Measurements from ENCODE around the gene PTCHD4. TPM values are rescaled to one million over a fixed set of nuclear protein-coding genes. Genes with fewer than 3 reads are reported as not detected.

The PTCHD4 gene
- total RNA-seq, 1 donor from 2014 or later = 11.4 TPM

- H3K27ac ChIP-seq (ENCODE audit: low read depth, low read length) = no peak overlapping the region
- no peaks in the 10 kb centered on the region for H3K4me1 ChIP-seq (ENCODE audit: insufficient read depth, low read length)
- Mint-ChIP-seq H3K9me3 (ENCODE audit: unreplicated experiment) (peaks cover 11% of the 10 kb centered on the region), H3K4me3 (ENCODE audit: unreplicated experiment) (no peak overlapping the region), H3K4me1 (ENCODE audit: low read depth, unreplicated experiment) (no peaks in the 10 kb centered on the region), H3K36me3 (ENCODE audit: low read depth, unreplicated experiment) (no peaks in the 10 kb centered on the region), H3K27me3 (ENCODE audit: low read depth, unreplicated experiment) (no peaks in the 10 kb centered on the region), H3K27ac (ENCODE audit: unreplicated experiment) (no peak overlapping the region)
- H3K9me3 ChIP-seq (ENCODE audit: insufficient read depth, low read depth, low read length) = peaks cover 3% of the 10 kb centered on the region
- H3K36me3 ChIP-seq (ENCODE audit: insufficient read depth, low read length) = no peaks in the 10 kb centered on the region
- FAIRE-seq (no peak), DNase-seq (ENCODE audit: low read depth) (no peak)
- no peak overlapping the region for H3K4me3 ChIP-seq (ENCODE audit: insufficient read depth, low read depth, low read length)
- no peak overlapping the region for H3K9ac ChIP-seq (ENCODE audit: low read length)
- H3K27me3 ChIP-seq (ENCODE audit: insufficient read depth, low read length) = no peaks in the 10 kb centered on the region
- H2AFZ ChIP-seq (ENCODE audit: low read depth, low read length) = no peak overlapping the region
- no peak for TF ChIP-seq EZH2 (IDR thresholded peaks at IDR 0.05; ENCODE audit: insufficient read depth, low read length)
- TF ChIP-seq, protein P1, sequence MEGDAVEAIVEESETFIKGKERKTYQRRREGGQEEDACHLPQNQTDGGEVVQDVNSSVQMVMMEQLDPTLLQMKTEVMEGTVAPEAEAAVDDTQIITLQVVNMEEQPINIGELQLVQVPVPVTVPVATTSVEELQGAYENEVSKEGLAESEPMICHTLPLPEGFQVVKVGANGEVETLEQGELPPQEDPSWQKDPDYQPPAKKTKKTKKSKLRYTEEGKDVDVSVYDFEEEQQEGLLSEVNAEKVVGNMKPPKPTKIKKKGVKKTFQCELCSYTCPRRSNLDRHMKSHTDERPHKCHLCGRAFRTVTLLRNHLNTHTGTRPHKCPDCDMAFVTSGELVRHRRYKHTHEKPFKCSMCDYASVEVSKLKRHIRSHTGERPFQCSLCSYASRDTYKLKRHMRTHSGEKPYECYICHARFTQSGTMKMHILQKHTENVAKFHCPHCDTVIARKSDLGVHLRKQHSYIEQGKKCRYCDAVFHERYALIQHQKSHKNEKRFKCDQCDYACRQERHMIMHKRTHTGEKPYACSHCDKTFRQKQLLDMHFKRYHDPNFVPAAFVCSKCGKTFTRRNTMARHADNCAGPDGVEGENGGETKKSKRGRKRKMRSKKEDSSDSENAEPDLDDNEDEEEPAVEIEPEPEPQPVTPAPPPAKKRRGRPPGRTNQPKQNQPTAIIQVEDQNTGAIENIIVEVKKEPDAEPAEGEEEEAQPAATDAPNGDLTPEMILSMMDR (IDR thresholded peaks at IDR 0.05; ENCODE audit: insufficient read depth, low read depth, low read length) = no peak
- H3K4me2 ChIP-seq (ENCODE audit: low read length) = no peak overlapping the region
- no peaks in the 10 kb centered on the region for H4K20me1 ChIP-seq (ENCODE audit: insufficient read depth, low read length)
- no peaks in the 10 kb centered on the region for H3K79me2 ChIP-seq (ENCODE audit: insufficient read depth, low read length)
These were observed 36.1 kb upstream of the PTCHD4 start for GRCh38 chr6:48147051-48147450.

DNA sequence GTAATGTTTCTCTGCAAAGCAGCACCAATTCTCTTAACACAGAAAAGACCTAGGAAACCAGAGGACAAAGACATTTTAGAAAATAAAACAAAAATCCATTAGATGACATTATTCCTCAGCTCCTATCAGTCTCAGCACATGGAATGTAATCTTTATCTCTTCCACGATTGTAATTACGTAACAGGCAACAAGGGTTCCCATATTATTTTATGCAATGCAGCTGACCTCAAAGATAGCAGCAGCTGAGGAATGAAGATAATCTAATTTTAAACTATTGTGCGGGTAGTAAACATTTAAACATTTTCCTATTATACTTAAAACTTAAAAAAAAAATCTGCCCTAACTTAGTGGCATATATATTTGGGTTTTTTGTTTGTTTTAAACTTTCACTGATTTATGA, 33.0 kb upstream of the PTCHD4 start:
- Histone ChIP-seq H2AFZ (ENCODE audit: low read depth, low read length) (no peak overlapping the region), H4K20me1 (ENCODE audit: insufficient read depth, low read length) (no peaks in the 10 kb centered on the region), H3K4me2 (ENCODE audit: low read length) (no peak overlapping the region), H3K4me3 (ENCODE audit: insufficient read depth, low read depth, low read length) (no peak overlapping the region), H3K79me2 (ENCODE audit: insufficient read depth, low read length) (no peaks in the 10 kb centered on the region), H3K4me1 (ENCODE audit: insufficient read depth, low read length) (no peaks in the 10 kb centered on the region), H3K9me3 (ENCODE audit: insufficient read depth, low read depth, low read length) (no peaks in the 10 kb centered on the region), H3K36me3 (ENCODE audit: insufficient read depth, low read length) (no peaks in the 10 kb centered on the region), H3K9ac (ENCODE audit: low read length) (no peak overlapping the region), H3K27me3 (ENCODE audit: insufficient read depth, low read length) (no peaks in the 10 kb centered on the region), H3K27ac (ENCODE audit: low read depth, low read length) (no peak overlapping the region)
- no peaks in the 10 kb centered on the region for H3K27me3 Mint-ChIP-seq (ENCODE audit: low read depth, unreplicated experiment)
- no peaks in the 10 kb centered on the region for H3K36me3 Mint-ChIP-seq (ENCODE audit: low read depth, unreplicated experiment)
- H3K4me3 Mint-ChIP-seq (ENCODE audit: unreplicated experiment) = no peak overlapping the region
- FAIRE-seq (no peak), DNase-seq (ENCODE audit: low read depth) (peak; percentile 56)
- no peak for TF ChIP-seq EZH2 (IDR thresholded peaks at IDR 0.05; ENCODE audit: insufficient read depth, low read length)
- TF ChIP-seq, protein P1 (IDR thresholded peaks at IDR 0.05; ENCODE audit: insufficient read depth, low read depth, low read length) = no peak
- no peaks in the 10 kb centered on the region for H3K4me1 Mint-ChIP-seq (ENCODE audit: low read depth, unreplicated experiment)
- peaks cover 4% of the 10 kb centered on the region for H3K9me3 Mint-ChIP-seq (ENCODE audit: unreplicated experiment)
- no peak overlapping the region for H3K27ac Mint-ChIP-seq (ENCODE audit: unreplicated experiment)

GRCh38 chr6:48141975-48142374, 31.0 kb upstream of the PTCHD4 start:
- H3K36me3 ChIP-seq (ENCODE audit: insufficient read depth, low read length) = no peaks in the 10 kb centered on the region
- H3K4me2 ChIP-seq (ENCODE audit: low read length) = no peak overlapping the region
- no peak overlapping the region for H2AFZ ChIP-seq (ENCODE audit: low read depth, low read length)
- H3K4me1 ChIP-seq (ENCODE audit: insufficient read depth, low read length) = no peaks in the 10 kb centered on the region
- H3K79me2 ChIP-seq (ENCODE audit: insufficient read depth, low read length) = no peaks in the 10 kb centered on the region
- H3K27me3 ChIP-seq (ENCODE audit: insufficient read depth, low read length) = no peaks in the 10 kb centered on the region
- DNase-seq (ENCODE audit: low read depth) (no peak), FAIRE-seq (no peak)
- no peaks in the 10 kb centered on the region for H3K9me3 ChIP-seq (ENCODE audit: insufficient read depth, low read depth, low read length)
- no peak for TF ChIP-seq EZH2 (IDR thresholded peaks at IDR 0.05; ENCODE audit: insufficient read depth, low read length)
- TF ChIP-seq, protein P1 (IDR thresholded peaks at IDR 0.05; ENCODE audit: insufficient read depth, low read depth, low read length) = no peak
- H3K4me3 ChIP-seq (ENCODE audit: insufficient read depth, low read depth, low read length) = no peak overlapping the region
- Mint-ChIP-seq H3K9me3 (ENCODE audit: unreplicated experiment) (no peaks in the 10 kb centered on the region), H3K27me3 (ENCODE audit: low read depth, unreplicated experiment) (no peaks in the 10 kb centered on the region), H3K4me3 (ENCODE audit: unreplicated experiment) (no peak overlapping the region), H3K4me1 (ENCODE audit: low read depth, unreplicated experiment) (no peaks in the 10 kb centered on the region), H3K36me3 (ENCODE audit: low read depth, unreplicated experiment) (no peaks in the 10 kb centered on the region), H3K27ac (ENCODE audit: unreplicated experiment) (no peak overlapping the region)
- H3K9ac ChIP-seq (ENCODE audit: low read length) = no peak overlapping the region
- no peak overlapping the region for H3K27ac ChIP-seq (ENCODE audit: low read depth, low read length)
- no peaks in the 10 kb centered on the region for H4K20me1 ChIP-seq (ENCODE audit: insufficient read depth, low read length)
